Measurements from ENCODE around the gene MMP2.

Gene MMP2

DNA sequence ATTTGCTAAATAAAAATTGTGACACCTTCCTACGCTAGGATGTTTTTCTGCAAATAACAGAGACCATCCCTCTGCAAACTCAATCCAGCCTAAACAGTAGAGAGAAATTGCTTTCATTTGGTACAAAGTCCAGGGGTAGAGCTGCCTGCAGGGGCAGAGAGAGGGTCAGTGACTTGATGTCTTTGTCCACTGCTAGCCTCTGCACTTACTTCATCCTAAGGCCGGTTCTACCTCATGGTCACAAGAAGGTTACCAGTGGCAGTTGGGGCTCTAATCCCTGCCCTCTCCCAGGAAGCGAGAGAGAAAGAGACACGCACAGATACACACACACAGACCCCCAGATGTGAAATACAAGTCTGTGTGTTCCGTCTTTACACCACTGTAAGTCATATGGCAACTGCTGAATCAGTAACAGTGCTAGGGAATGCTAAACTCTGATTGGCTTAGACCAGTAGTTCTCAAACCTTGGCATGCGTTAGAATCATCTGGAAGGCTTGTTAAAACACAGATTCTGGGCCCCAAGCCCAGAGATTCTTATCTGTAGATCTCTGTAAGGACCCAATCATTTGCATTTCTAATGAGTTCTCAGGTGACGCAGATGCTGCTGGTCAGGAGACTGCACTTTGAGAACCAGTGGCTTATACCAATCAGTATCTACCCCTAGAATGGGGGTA lies 16.8 kb downstream of the MMP2 start:
- ATAC-seq (no peak), DNase-seq (no peak)

DNA sequence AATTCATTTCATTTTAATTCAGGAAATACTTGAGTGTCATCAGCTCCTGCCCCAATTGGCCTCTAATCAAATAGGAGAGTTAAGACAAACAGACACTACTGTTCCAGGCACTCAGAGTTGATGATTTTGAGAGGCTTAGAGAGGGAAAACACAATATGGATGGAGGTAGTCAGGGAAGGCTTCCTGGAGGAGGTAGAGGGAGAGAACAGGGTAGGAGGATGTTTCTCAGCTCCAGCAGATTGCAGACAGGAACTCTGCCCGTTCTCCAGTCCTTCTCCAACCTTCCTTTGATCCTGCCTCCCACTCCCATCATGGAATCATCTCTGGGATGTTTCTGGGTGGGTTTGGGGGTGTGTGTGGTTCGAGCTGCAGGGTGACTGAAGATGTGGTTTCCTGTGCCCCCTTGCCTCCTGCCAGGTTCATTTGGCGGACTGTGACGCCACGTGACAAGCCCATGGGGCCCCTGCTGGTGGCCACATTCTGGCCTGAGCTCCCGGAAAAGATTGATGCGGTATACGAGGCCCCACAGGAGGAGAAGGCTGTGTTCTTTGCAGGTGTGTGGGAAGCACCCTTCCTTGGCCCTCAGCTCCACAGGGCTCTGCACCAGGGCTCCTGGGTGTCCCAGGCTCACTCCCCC lies 17.6 kb downstream of the MMP2 start:
- ATAC-seq: no peak
- DNase-seq: no peak

DNA sequence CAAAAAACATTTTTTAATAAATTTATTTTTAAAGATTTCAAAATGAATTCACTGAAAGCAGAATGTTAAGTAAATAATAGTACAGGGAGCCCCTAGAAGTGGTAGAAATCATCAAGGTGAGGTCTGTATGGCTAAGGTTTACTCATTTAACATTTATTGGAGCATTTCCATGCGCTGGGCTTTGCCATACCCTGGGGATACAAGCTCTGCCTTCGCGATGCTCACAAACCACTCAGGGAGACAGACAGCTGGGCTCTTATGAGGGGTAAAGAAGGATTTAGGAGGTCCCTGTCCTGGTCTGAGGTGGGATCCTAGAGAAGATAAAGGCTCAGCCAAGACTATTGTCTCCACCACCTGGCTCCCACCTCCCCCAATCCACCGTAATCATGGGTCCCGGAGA lies 18.6 kb downstream of the MMP2 start:
- DNase-seq: no peak
- no peak for ATAC-seq

DNA sequence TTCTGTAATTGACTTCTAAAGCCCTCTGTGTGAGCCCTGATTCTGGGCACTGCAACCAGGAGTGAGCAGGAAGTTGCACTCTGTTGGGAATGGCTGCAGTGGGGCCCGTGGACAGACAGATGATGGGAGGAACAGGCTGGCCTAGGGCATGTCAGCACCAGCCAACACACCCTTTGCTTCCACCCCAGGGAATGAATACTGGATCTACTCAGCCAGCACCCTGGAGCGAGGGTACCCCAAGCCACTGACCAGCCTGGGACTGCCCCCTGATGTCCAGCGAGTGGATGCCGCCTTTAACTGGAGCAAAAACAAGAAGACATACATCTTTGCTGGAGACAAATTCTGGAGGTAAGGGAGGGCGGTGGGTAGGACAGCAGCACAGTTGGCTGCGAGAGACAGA lies 19.1 kb downstream of the MMP2 start:
- ATAC-seq (no peak), DNase-seq (no peak)

DNA sequence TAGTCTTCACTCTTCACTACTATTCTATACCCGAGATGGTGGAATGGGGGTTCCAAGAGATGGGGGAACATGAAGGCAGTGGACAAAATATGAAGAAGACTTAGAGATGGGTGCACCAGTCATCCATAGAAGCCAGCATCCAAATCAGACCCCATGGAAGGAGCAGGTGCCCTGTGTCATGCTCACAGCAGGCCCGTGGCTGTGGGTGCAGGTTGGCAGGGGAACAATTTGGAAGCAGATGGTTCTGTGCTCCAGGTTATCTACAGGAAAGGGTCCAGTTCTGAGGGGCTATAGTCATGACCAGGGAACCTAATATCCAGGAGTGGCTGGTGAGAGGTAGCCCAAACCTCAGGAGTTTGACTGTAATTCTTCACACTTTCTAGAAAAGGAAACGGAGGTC lies 20.3 kb downstream of the MMP2 start:
- DNase-seq: no peak
- no peak for ATAC-seq

DNA sequence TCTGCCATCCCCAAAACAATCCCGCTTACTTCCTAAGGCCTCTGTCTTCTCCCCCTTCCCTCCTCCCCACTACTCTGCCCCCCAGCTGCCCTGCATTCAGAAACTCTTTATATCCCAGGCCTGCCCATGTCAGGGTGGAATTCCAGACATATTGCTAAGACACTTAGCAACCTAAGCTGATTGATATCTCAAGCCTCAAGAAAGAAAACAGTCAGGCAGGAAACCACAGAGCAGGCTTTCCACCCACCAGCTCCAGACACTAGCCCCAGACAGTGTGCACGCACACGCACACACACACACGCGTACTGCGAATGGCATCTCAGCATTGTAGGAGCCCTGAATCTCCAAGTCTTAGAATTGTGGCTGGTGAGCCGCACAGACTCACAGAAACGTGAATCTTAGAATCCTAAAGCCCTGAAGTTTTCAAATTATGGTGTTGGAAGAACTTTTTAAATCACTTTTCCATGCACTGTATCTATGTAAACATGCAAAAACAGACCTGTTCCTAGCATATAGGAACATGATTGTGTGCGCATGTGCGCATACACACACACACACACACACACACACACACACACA lies 21.0 kb downstream of the MMP2 start:
- ATAC-seq (no peak), DNase-seq (no peak)

DNA sequence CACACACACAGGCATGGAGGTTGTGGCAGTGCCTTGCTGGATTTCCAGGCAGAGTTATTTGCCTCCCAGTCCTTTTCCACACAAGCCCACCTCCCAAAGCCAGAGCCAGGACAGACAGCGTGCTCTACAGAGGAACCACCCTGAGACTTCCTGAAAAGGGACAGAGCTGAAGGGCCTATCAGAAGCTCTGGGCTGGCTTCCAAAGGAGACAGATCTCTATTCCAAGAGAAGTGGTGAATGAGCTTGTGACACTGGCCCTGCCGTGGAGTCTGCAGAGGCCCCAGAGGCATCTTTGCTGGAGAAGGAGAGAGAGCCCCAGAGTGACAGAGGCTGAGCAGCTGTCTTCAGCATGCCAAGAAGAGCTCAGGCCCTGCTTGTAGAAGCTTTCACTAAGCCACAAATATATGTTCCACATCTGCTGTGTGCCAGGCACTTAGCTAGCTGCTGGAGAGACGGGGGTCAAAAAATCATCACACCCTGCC lies 21.6 kb downstream of the MMP2 start:
- no peak for ATAC-seq
- DNase-seq: no peak

DNA sequence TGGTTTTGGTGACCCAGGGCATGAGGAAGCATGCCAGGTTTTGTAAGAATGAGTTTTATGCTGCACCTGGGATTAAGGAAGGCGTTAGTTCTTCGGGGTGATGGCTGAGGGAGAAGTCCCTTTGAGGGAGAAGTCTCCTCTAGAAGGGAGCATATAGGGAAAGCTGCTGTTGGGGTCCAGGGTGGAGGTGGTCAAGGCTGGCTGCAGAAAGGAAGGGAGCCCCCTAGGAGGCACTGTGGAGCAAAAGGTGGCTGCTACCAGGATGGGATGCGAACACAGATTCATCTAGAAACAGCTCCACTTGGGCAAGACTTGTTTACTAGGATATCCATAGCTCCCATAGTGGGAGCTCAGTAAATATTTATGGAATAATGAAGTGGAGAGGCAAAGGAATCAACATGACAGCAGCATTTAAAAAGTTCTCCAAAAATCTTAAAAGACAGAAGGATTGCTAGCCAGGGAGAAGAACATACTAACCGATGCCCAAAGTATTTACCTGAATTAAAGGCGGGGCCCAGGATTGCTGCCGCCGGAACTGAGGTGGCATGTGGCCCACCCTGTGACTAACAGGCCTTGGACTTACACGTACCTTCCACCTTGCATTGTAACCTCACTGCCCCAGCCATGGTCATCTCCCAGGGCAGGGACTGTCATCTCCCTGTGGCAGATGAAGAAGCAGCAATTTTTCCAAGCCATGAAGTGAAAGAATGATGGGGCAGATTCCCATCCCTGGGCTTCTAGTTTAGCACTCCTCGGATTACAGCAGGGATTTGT lies 22.7 kb downstream of the MMP2 start:
- DNase-seq (no peak), ATAC-seq (no peak)

DNA sequence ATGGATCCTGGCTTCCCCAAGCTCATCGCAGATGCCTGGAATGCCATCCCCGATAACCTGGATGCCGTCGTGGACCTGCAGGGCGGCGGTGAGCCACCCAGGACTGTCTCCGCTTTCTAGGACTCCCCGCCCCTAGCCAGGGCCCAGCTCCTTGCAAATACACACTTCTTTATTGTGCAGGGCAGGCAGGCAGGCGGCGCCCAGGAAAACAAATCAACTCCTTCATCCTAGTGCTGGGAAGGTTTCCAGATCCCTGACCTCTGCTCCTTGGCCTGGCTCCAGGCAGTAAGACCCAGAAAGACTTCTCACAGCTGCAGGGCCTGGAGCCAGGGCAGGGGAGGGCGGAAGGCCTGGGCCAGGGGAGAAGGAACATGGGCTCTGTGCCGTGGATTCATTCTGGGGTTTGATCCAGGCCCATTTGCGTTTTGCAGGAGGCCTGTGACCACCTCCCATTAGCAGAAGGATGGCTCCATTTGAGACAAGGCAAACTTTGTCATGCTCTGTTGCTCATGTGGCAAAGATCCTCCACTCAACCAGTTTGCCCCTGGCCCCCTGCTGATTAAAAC lies 23.9 kb downstream of the MMP2 start:
- no peak for ATAC-seq
- DNase-seq: no peak

DNA sequence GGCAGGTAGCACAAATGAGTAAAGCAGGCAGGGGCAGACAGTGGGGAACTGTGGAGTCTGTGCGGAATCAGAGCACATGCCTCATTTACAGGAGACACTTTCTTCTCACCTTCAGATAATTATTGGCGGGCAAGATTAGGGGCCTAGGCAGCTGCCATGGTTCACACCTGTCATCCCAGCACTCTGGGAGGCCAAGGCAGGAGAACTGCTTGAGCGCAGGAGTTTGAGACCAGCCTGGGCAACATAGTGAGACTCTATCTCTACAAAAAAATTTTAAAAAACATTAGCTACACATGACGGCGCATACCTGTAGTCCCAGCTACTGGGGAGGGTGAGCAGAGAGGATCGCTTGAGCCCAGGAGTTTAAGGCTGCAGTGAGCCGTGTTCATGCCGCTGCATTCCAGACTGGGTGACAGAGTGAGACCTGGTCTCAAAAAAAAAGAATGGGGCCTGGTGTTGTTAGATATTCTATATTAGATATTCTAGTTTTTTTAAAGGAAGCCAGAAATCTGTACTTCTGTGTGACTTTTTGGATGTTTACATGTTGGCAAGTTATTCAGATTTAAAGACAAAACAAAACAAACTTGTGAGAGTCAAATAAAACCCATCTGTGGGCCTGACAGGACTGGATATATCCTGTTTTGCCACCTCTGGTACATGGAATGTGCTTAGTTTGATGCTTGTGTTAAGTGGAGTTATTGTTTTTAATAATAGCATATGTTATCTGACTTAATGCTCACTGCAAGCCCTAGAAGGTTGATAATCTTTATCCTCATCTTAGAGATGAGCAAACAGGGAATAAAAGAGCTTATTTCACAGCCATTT lies 24.9 kb downstream of the MMP2 start:
- DNase-seq (no peak), ATAC-seq (no peak)

DNA sequence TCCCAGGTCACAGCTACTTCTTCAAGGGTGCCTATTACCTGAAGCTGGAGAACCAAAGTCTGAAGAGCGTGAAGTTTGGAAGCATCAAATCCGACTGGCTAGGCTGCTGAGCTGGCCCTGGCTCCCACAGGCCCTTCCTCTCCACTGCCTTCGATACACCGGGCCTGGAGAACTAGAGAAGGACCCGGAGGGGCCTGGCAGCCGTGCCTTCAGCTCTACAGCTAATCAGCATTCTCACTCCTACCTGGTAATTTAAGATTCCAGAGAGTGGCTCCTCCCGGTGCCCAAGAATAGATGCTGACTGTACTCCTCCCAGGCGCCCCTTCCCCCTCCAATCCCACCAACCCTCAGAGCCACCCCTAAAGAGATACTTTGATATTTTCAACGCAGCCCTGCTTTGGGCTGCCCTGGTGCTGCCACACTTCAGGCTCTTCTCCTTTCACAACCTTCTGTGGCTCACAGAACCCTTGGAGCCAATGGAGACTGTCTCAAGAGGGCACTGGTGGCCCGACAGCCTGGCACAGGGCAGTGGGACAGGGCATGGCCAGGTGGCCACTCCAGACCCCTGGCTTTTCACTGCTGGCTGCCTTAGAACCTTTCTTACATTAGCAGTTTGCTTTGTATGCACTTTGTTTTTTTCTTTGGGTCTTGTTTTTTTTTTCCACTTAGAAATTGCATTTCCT lies 26.5 kb downstream of the MMP2 start:
- ATAC-seq: no peak

DNA sequence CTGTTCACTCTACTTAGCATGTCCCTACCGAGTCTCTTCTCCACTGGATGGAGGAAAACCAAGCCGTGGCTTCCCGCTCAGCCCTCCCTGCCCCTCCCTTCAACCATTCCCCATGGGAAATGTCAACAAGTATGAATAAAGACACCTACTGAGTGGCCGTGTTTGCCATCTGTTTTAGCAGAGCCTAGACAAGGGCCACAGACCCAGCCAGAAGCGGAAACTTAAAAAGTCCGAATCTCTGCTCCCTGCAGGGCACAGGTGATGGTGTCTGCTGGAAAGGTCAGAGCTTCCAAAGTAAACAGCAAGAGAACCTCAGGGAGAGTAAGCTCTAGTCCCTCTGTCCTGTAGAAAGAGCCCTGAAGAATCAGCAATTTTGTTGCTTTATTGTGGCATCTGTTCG lies 27.1 kb downstream of the MMP2 start:
- ATAC-seq: no peak
- DNase-seq: no peak

More for the DNA sequence above, 26.5 kb downstream of the MMP2 start:
- DNase-seq: no peak

DNA sequence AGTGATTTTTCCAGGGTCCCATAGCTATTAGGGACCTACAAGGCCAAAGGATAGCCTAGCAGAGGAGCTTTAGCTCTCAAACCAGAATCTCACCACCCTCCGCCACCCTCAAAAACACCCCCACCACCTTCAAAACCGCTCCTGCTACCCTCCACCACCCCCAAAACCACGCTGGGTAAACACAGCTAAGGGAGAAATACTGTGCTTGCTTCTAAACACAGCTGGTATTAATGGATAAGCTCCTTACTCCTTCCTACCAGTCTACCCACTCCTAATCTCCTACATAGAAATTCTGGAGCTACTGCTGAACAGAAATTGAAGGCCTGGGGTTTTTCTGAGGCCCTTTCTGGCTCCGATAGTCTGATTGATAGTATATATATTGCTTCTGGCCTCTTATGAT lies 27.7 kb downstream of the MMP2 start:
- no peak for ATAC-seq

DNA sequence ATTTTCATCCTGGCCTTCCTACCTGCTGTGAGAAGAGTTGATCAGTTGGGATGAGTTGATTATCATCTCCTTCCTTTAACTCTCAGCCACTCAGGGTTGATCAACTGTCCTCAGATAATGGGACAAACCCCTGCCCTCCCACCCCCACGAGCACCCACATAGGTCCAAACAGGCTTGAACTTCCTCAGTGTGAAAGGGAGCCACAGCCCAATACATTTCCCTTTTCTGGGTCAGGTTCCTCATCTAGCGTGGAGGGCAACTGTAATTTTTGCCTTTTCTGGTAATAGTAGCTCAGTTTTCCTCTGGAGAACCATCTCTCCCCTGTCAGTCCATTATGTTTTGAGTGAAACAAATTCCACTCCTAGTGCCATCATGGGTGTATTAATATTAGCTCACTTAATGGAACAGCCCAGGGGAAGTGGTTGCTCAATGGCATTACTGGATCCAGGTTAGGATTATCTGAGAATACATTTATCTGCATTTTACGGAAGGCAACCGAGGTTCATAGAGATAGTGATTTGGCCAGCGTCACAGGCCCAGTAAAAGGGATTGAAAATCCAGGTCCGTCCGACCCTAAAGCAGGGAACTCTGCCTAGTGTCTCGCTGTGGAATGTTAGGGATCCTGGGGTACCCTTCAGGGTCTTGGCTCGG lies 29.4 kb downstream of the MMP2 start:
- no peak for ATAC-seq
- DNase-seq: no peak

More for the DNA sequence above, 27.7 kb downstream of the MMP2 start:
- no peak for DNase-seq

DNA sequence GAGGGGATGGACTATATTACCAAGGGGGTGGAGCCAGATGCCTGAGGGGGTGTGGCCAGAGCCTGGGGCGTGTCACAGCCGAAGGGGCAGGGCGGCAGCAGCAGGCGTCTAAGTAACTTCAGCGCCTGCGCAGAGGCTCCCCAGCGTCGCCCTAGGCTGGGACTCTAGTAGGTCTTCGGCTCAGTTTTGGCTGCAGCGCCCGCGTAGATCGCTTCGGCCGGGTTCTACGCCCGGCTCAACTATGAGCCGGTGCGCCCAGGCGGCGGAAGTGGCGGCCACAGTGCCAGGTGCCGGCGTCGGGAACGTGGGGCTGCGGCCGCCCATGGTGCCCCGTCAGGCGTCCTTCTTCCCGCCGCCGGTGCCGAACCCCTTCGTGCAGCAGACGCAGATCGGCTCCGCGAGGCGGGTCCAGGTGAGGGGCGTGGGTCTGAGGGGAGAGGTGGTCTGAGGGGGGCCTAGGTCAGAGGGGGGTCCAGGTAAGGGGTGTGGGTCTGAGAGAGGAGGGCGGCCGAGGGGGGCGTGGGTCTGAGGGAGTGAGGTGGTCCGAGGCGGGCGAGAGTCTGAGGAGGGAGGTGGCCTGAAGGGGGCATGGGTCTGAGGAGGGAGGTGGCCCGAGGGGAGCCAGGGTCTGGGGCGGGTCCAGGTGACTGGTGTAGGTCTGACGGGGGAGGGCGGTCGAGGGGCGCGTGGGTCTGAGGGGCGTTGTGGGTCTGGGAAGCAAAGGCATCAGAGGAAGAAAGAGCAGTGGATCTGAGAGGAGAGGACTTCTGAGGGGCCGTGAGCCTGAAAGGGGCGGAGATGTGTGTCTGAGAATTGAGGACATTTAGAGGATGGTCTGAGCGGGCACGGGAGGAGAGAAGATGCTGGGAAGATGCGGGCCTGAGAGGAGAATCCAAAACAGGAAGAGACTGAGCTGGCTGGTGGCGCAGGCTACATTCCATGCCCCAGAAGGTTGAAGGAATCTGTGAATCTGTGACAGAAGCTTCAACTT lies 30.2 kb downstream of the MMP2 start, which contains the start of gene LPCAT2:
TSS of gene LPCAT2 (plus strand) at position 132 of the 991 bp plus-strand sequence. CDS start at position 242, 110 bp downstream.
- DNase-seq: peak; percentile 62

DNA sequence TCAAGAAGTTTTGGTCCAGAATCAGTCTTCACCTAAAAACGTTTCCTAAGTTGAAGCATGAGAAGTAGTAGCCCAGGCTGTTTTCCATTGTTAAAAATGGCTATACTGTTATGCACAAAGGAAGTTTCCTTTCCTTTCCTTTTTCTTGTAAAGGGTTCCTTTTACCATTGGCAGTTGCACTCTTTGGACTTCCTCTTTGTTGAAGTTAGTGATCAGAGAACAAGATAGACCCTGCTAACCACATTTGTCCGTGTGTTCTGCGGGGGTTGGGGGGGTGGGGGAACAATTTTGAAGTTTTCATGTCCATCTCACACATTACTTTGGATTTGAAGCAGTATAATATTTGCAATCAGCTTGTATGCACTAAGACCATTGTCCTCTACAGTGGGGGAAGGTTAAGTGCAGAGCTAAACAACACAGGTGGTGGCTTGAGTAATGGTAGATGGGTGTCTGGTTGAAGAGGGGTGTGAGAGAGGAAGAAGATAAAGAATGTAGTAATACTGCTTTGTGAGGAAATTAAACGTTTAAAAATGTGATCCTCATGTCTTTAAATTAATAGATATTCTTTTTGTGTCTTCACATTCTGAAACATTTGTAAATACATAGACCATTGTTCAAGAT lies 31.3 kb downstream of the MMP2 start:
- no peak for DNase-seq

More for the DNA sequence above, 30.2 kb downstream of the MMP2 start, which contains the start of gene LPCAT2:
- peak; percentile 72 for ATAC-seq

DNA sequence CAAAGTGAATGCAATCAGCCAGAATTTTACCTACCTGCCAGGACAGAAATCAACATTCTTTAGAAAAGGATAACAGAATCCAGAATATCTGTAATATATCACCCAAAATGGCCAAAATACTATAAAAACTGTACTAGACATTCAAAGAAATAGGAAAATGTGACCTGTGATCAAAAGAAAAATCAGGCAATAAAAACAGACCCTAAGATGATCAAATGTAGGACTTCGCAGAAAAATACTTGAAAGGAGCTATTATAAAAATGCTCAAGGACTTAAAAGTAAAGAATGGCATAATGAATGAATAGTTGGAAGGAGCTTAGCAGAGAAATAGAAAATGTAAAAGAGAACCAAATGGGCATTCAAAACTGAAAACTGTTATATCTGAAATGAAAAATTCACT lies 33.9 kb downstream of the MMP2 start:
- no peak for ATAC-seq
- DNase-seq: no peak

More for the DNA sequence above, 31.3 kb downstream of the MMP2 start:
- no peak for ATAC-seq

DNA sequence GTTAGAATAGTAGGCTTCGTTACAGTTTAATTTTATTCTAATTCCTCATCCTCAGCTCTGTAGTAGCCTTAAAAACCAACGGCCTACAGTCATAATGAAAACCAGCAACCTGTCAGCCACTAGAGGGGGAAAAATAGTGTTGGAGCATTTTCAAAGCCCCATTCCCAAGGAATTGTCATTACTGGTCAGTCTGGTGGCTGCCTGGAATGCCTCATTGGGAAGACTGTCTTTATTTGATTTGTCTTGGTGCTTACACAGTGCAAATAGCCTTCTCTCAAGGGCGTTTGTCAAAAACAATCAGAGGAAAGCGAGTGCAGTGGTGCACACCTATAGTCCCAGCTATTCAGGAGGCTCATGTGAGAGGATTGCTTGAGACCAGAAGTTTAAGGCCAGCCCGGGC lies 34.6 kb downstream of the MMP2 start:
- DNase-seq (no peak), ATAC-seq (no peak)

DNA sequence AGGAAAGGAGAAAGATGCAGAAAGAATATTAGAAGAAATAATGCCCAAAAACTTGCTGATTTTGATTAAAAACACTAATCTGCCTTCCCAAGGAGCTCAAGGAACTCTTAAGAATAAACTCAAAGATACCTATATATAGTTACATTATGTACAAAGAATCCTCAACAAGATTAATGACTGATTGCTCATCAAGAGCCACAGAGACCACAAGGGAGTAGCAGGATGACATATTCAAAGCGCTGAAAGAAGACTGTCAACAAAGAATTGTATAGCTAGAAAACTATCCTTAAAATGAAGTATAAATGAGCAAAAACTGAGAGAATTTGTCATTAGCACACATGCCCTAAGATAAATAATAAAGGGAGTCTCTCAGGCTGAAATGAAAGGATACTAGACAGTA lies 36.1 kb downstream of the MMP2 start:
- no peak for DNase-seq
- no peak for ATAC-seq
